Measurements from ENCODE around the gene HTR7. TPM values are rescaled to one million over a fixed set of nuclear protein-coding genes. Genes with fewer than 3 reads are reported as not detected.

Gene HTR7
- total RNA-seq, 2 donors from 2014 or later: 0.70 to 7.3 TPM

- peaks cover 15% of the 10 kb centered on the region for H3K9me3 ChIP-seq (ENCODE audit: control insufficient read depth, low read length)
- DNase-seq: no peak
- H3K4me1 ChIP-seq (ENCODE audit: control insufficient read depth, insufficient read depth, low read length): no peaks in the 10 kb centered on the region
- Mint-ChIP-seq H3K4me1 (peaks cover 15% of the 10 kb centered on the region), H3K4me3 (peak overlapping the region; percentile 97), H3K9me3 (peaks cover 11% of the 10 kb centered on the region), H3K27me3 (ENCODE audit: insufficient read depth) (peaks cover 41% of the 10 kb centered on the region), H3K36me3 (ENCODE audit: low read depth) (peaks cover 17% of the 10 kb centered on the region), H3K27ac (no peak overlapping the region)
- no peak overlapping the region for H3K27ac ChIP-seq (ENCODE audit: low read depth, low read length)
- peaks cover 22% of the 10 kb centered on the region for H3K27me3 ChIP-seq (ENCODE audit: control insufficient read depth, insufficient read depth, low read length, poor library complexity, severe bottlenecking)
- TF ChIP-seq CTCF (conservative IDR thresholded peaks at IDR 0.05): no peak
- H3K9ac ChIP-seq (ENCODE audit: extremely low read depth, low read length, poor library complexity, severe bottlenecking): peak overlapping the region; percentile 87
- H3K4me3 ChIP-seq (ENCODE audit: low read length): peak overlapping the region; percentile 87
- 54 to 55% methylated on average over 7 to 8 of the region's 8 CpGs for WGBS, 2 experiments (ENCODE audit: insufficient coverage in 1 of 2, insufficient read length in 1 of 2)
- H3K36me3 ChIP-seq (ENCODE audit: control insufficient read depth, insufficient read depth, low read length): peaks cover 22% of the 10 kb centered on the region
Observed at GRCh38 chr10:90872648-90873020, 14.8 kb upstream of the HTR7 start.

- H3K4me3 Mint-ChIP-seq: peak within 1 kb of the TSS; percentile 97
- Histone ChIP-seq H3K9ac (ENCODE audit: extremely low read depth, low read length, poor library complexity, severe bottlenecking) (peak within 1 kb of the TSS; percentile 87), H3K4me1 (ENCODE audit: control insufficient read depth, insufficient read depth, low read length) (no peaks in the 10 kb centered on the region), H3K27me3 (ENCODE audit: control insufficient read depth, insufficient read depth, low read length, poor library complexity, severe bottlenecking) (peaks cover 16% of the 10 kb centered on the region), H3K36me3 (ENCODE audit: control insufficient read depth, insufficient read depth, low read length) (peaks cover 17% of the 10 kb centered on the region), H3K9me3 (ENCODE audit: control insufficient read depth, low read length) (peaks cover 15% of the 10 kb centered on the region), H3K4me3 (ENCODE audit: low read length) (peak within 1 kb of the TSS; percentile 87), H3K27ac (ENCODE audit: low read depth, low read length) (peak within 1 kb of the TSS; percentile 33)
- H3K27ac Mint-ChIP-seq: peak within 1 kb of the TSS; percentile 97
- peaks cover 10% of the 10 kb centered on the region for H3K36me3 Mint-ChIP-seq (ENCODE audit: low read depth)
- H3K4me1 Mint-ChIP-seq: peaks cover 15% of the 10 kb centered on the region
- DNase-seq: peak; percentile 96
- whole genome bisulfite sequencing, 2 experiments (ENCODE audit: insufficient coverage in 1 of 2, insufficient read length in 1 of 2): 1 to 3% methylated on average over 36 to 43 of the region's 43 CpGs
- no peak for TF ChIP-seq CTCF (conservative IDR thresholded peaks at IDR 0.05)
- H3K9me3 Mint-ChIP-seq: peaks cover 11% of the 10 kb centered on the region
- H3K27me3 Mint-ChIP-seq (ENCODE audit: insufficient read depth): peaks cover 41% of the 10 kb centered on the region
Observed at GRCh38 chr10:90871766-90872647, 14.2 kb upstream of the HTR7 start, which contains the start of gene RPP30. TSS of gene RPP30 (plus strand) at chr10:90871974. CDS start at chr10:90871987, 13 bp downstream.

GRCh38 chr10:90871279-90871765 lies 13.5 kb upstream of the HTR7 start:
- Histone ChIP-seq H3K27me3 (ENCODE audit: control insufficient read depth, insufficient read depth, low read length, poor library complexity, severe bottlenecking) (peaks cover 16% of the 10 kb centered on the region), H3K9ac (ENCODE audit: extremely low read depth, low read length, poor library complexity, severe bottlenecking) (peak overlapping the region; percentile 87), H3K4me3 (ENCODE audit: low read length) (peak overlapping the region; percentile 87), H3K36me3 (ENCODE audit: control insufficient read depth, insufficient read depth, low read length) (peaks cover 11% of the 10 kb centered on the region), H3K4me1 (ENCODE audit: control insufficient read depth, insufficient read depth, low read length) (no peaks in the 10 kb centered on the region), H3K27ac (ENCODE audit: low read depth, low read length) (no peak overlapping the region), H3K9me3 (ENCODE audit: control insufficient read depth, low read length) (peaks cover 15% of the 10 kb centered on the region)
- Mint-ChIP-seq H3K4me1 (peaks cover 12% of the 10 kb centered on the region), H3K27ac (peak overlapping the region; percentile 97), H3K36me3 (ENCODE audit: low read depth) (peaks cover 4% of the 10 kb centered on the region), H3K27me3 (ENCODE audit: insufficient read depth) (peaks cover 45% of the 10 kb centered on the region), H3K4me3 (peak overlapping the region; percentile 97), H3K9me3 (peaks cover 11% of the 10 kb centered on the region)
- TF ChIP-seq CTCF (conservative IDR thresholded peaks at IDR 0.05): peak; percentile 80
- DNase-seq: peak; percentile 89
- 0 to 4% methylated on average over 3 to 14 of the region's 14 CpGs for WGBS, 2 experiments (ENCODE audit: insufficient coverage in 1 of 2, insufficient read length in 1 of 2)

All from endodermal cell (in vitro differentiated cells).